GM12874 (cell line): ENCODE results near the gene NR3C2.

Experiments used
- TF ChIP-seq, protein P1 (sequence below): IDR thresholded peaks from 2 replicates; pipeline ENCODE4 v1.5.1; 2011; ENCODE audit warnings: low read depth, mild to moderate bottlenecking, control low read depth, low read length, moderate library complexity; ENCODE audit not compliant: insufficient read depth

The NR3C2 gene

GRCh38 chr4:148184922-148185321, 257.3 kb downstream of the NR3C2 start:
- TF ChIP-seq, protein P1, sequence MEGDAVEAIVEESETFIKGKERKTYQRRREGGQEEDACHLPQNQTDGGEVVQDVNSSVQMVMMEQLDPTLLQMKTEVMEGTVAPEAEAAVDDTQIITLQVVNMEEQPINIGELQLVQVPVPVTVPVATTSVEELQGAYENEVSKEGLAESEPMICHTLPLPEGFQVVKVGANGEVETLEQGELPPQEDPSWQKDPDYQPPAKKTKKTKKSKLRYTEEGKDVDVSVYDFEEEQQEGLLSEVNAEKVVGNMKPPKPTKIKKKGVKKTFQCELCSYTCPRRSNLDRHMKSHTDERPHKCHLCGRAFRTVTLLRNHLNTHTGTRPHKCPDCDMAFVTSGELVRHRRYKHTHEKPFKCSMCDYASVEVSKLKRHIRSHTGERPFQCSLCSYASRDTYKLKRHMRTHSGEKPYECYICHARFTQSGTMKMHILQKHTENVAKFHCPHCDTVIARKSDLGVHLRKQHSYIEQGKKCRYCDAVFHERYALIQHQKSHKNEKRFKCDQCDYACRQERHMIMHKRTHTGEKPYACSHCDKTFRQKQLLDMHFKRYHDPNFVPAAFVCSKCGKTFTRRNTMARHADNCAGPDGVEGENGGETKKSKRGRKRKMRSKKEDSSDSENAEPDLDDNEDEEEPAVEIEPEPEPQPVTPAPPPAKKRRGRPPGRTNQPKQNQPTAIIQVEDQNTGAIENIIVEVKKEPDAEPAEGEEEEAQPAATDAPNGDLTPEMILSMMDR, result no peak

DNA sequence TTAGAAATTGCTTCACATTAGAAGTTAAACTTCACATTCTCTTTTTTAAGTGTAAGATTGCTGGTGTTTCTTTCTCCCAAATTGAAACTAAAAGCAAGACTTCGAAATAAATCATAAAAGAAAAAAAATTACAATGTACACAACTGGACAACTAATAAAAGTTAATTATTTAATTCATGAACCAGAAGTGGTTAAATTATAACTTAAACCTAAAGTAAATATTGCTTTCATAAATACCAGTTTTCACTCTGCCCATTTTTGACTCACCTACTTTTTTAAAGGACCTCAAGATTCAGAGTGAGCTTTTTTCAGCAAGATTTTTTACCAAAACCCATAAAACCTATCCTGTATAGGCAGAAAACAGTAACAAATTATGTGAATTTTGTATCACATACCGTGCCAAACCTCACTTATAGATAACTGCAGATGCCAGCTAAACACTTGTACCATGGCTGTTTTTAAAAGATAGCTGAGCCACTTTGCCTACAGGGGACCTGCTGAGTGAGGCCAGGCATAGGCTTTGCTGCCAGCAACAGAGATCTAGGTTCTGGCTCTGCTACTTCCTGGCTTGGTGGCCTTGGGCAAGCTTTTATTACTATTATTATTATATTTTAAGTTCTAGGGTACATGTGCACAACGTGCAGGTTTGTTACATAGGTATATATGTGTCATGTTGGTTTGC, 259.8 kb downstream of the NR3C2 start:
- TF ChIP-seq, protein P1, result no peak

DNA sequence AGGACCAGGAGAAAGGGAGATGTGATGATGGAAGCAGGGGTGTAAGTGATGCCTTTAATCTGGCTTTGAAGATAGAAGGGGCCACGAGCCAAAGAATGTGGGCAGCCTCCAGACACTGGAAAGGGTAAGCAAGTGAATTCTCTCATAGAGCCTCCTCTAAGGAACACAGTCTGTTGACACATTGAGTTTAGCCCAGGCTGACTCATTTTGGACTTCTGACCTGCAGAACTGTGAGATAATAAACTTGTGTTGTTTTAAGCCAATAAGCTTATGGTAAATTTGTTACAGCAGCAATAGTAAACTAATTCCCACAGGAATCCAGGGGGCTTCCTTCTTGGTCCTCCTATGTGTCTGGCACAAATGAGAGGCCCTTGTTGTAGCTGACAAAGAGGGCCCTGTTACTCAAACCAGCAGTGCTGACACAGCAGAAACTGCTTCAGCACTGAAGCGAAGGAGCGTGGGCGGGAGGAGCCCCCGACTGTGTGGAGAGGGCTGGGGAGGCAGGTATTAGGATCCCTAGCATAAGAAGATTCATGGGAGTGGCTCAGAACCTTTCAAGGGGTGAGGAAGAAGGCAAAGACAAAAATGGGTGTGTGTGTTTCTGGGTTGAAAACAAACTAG, 268.7 kb downstream of the NR3C2 start:
- TF ChIP-seq, protein P1, result no peak

DNA sequence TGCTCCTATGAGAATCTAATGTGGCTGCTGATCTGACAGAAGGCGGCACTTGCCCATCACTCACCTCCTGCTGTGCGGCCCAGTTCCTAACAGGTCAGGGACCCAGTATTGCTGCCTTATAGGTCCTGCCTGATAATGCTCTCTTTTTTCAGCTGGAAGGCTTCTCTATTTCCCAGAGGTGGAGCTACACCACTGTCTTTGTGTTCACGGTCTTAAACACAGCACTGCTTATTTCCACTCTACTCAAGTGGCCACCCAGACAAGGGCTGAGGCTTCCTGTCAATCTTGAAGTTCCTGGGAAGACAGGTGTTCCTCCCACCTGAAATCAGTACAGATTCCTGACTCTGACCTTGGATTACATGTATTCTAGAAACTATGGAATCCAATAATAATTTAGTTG, 270.6 kb downstream of the NR3C2 start:
- TF ChIP-seq, protein P1, result no peak

- TF ChIP-seq, protein P1, result no peak
These were observed 271.5 kb downstream of the NR3C2 start for GRCh38 chr4:148170408-148171365.

DNA sequence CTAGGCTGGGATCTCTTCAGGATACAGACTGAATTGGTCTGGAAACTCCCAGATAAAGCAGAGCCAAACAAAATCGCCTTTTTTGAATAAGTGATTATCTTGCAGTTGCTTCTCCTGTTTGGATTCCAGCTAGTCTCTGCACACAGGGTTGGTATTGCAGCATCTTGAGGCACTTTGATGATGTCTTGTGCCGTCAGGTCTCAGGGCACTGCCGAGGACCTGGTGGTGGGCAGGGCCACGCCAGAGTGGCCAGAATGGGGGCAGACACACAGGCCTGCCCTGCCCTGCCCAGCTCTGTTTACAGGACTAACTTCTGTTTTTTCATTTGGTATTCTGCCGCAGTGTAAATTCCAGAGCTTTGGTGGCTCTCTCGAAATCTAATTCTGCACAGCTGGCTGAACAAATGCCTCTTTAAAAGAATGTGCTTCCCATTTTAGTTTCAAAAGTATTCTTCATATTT, 276.1 kb downstream of the NR3C2 start:
- TF ChIP-seq, protein P1, result no peak

GRCh38 chr4:148164557-148164956, 277.7 kb downstream of the NR3C2 start:
- TF ChIP-seq, protein P1, result no peak
